ENCODE data around the gene TIGD4. TPM values are rescaled to one million over a fixed set of nuclear protein-coding genes. Genes with fewer than 3 reads are reported as not detected.

Gene TIGD4
- total RNA-seq (under 1 TPM in 4 of 5 donors, not detected in 1; 0.13 to 0.28 (median 0.22) TPM), total RNA-seq (0.07 to 1.4 (median 0.38) reads per million in 29 experiments)
- total RNA-seq (2013) = 0.55 TPM

GRCh38 chr4:152779513-152780266, at the start of gene TIGD4, which contains the start of gene ARFIP1:
Gene TIGD4, minus strand, starts transcription at chr4:152779730. Its CDS starts 8,726 bp downstream, at chr4:152771004.
Gene ARFIP1, plus strand, starts transcription at chr4:152779954. Its CDS starts 49,680 bp downstream, at chr4:152829634.
- peak; percentile 83 to 95 (median 91) for DNase-seq
- Histone ChIP-seq H3K9me3 (no peaks in the 10 kb centered on the region), H3K4me1 (ENCODE audit: control insufficient read depth in 1 of 2, extremely low read depth in 1 of 2, insufficient read depth in 2 of 2, low read length in 2 of 2) (peaks cover 12 to 20% of the 10 kb centered on the region in 2 experiments), H3K27ac (ENCODE audit: low read length) (peak within 1 kb of the TSS; percentile 75), H3K27me3 (replicated peaks in 1 of 2; ENCODE audit: control insufficient read depth in 2 of 2, extremely low read depth in 1 of 2, insufficient read depth in 2 of 2, low read length in 1 of 2) (no peaks in the 10 kb centered on the region), H3K36me3 (ENCODE audit: control insufficient read depth in 2 of 2, extremely low read depth in 1 of 2, insufficient read depth in 1 of 2, low read length in 1 of 2) (no peaks in the 10 kb centered on the region), H3K4me3 (ENCODE audit: control insufficient read depth in 1 of 2, extremely low read depth in 1 of 2, low read length in 1 of 2) (peak within 1 kb of the TSS; percentile 88 to 91)
- CTCF ChIA-PET = interaction anchor here (0.5 to 2.4 kb wide), 11 partner anchors 10 to 1662 kb away, joined by 3 to 10 read pairs (median 3); partner anchors contain the start of gene TMEM154 (in 1 of the 2)
- Mint-ChIP-seq H3K27ac (peak within 1 kb of the TSS; percentile 88 to 97), H3K9me3 (no peaks in the 10 kb centered on the region), H3K27me3 (peaks cover 0 to 9% of the 10 kb centered on the region in 2 donors), H3K36me3 (no peaks in the 10 kb centered on the region), H3K4me3 (peak within 1 kb of the TSS; percentile 88 to 100 (median 98)), H3K4me1 (peaks cover 34 to 52% (median 48%) of the 10 kb centered on the region in 3 donors)
- POLR2A ChIA-PET = interaction anchor here in 1 of 2 donors (0.6 to 1.1 kb wide), 4 partner anchors 12 to 1675 kb away, joined by 3 to 7 read pairs (median 4); partner anchors contain the start of gene FBXW7
- ATAC-seq (replicated peaks in 1 of 4) = peak; percentile 89 to 93 (median 90)
- WGBS (ENCODE audit: insufficient coverage) = 0% methylated on average over 42 of the region's 55 CpGs

GRCh38 chr4:152828122-152828521, 48.6 kb upstream of the TIGD4 start:
- H3K36me3 Mint-ChIP-seq = peaks cover 50% of the 10 kb centered on the region
- Histone ChIP-seq H3K9me3 (no peaks in the 10 kb centered on the region), H3K4me1 (ENCODE audit: control insufficient read depth in 1 of 2, extremely low read depth in 1 of 2, insufficient read depth in 2 of 2, low read length in 2 of 2) (no peaks in the 10 kb centered on the region), H3K36me3 (ENCODE audit: control insufficient read depth in 2 of 2, extremely low read depth in 1 of 2, insufficient read depth in 1 of 2, low read length in 1 of 2) (no peaks in the 10 kb centered on the region), H3K27me3 (replicated peaks in 1 of 2; ENCODE audit: control insufficient read depth in 2 of 2, extremely low read depth in 1 of 2, insufficient read depth in 2 of 2, low read length in 1 of 2) (no peaks in the 10 kb centered on the region), H3K4me3 (ENCODE audit: control insufficient read depth in 1 of 2, extremely low read depth in 1 of 2, low read length in 1 of 2) (no peak overlapping the region), H3K27ac (ENCODE audit: low read length) (no peak overlapping the region)
- DNase-seq = no peak
- no peak for ATAC-seq (replicated peaks in 1 of 4)
- no CpG with 5 or more reads among the region's 1 CpG for WGBS (ENCODE audit: insufficient coverage)
- H3K27ac Mint-ChIP-seq = no peak overlapping the region
- peaks cover 18 to 40% (median 24%) of the 10 kb centered on the region in 3 donors for H3K9me3 Mint-ChIP-seq
- POLR2A ChIA-PET = no interaction called here
- H3K27me3 Mint-ChIP-seq = no peaks in the 10 kb centered on the region
- CTCF ChIA-PET = no interaction called here
- H3K4me1 Mint-ChIP-seq = no peaks in the 10 kb centered on the region
- H3K4me3 Mint-ChIP-seq = no peak overlapping the region

- no peak for ATAC-seq (replicated peaks in 1 of 4)
- no peak overlapping the region for H3K4me3 Mint-ChIP-seq
- no peaks in the 10 kb centered on the region for H3K27me3 Mint-ChIP-seq
- Histone ChIP-seq H3K4me1 (ENCODE audit: control insufficient read depth in 1 of 2, extremely low read depth in 1 of 2, insufficient read depth in 2 of 2, low read length in 2 of 2) (no peaks in the 10 kb centered on the region), H3K36me3 (ENCODE audit: control insufficient read depth in 2 of 2, extremely low read depth in 1 of 2, insufficient read depth in 1 of 2, low read length in 1 of 2) (no peaks in the 10 kb centered on the region), H3K4me3 (ENCODE audit: control insufficient read depth in 1 of 2, extremely low read depth in 1 of 2, low read length in 1 of 2) (no peak overlapping the region), H3K27me3 (replicated peaks in 1 of 2; ENCODE audit: control insufficient read depth in 2 of 2, extremely low read depth in 1 of 2, insufficient read depth in 2 of 2, low read length in 1 of 2) (no peaks in the 10 kb centered on the region), H3K27ac (ENCODE audit: low read length) (no peak overlapping the region), H3K9me3 (no peaks in the 10 kb centered on the region)
- no peak for DNase-seq
- ChIA-PET CTCF (no interaction called here), POLR2A (no interaction called here)
- H3K4me1 Mint-ChIP-seq = no peaks in the 10 kb centered on the region
- H3K36me3 Mint-ChIP-seq = peaks cover 35% of the 10 kb centered on the region
- H3K27ac Mint-ChIP-seq = no peak overlapping the region
- H3K9me3 Mint-ChIP-seq = peaks cover 18 to 45% (median 24%) of the 10 kb centered on the region in 3 donors
Observed at GRCh38 chr4:152825336-152825735, 45.8 kb upstream of the TIGD4 start.

GRCh38 chr4:152824561-152824960, 45.0 kb upstream of the TIGD4 start:
- no peaks in the 10 kb centered on the region for H3K36me3 ChIP-seq (ENCODE audit: control insufficient read depth in 2 of 2, extremely low read depth in 1 of 2, insufficient read depth in 1 of 2, low read length in 1 of 2)
- Mint-ChIP-seq H3K27me3 (no peaks in the 10 kb centered on the region), H3K9me3 (peaks cover 18 to 46% (median 24%) of the 10 kb centered on the region in 3 donors), H3K27ac (no peak overlapping the region), H3K36me3 (peaks cover 39% of the 10 kb centered on the region), H3K4me3 (no peak overlapping the region), H3K4me1 (no peaks in the 10 kb centered on the region)
- ATAC-seq (replicated peaks in 1 of 4) (no peak), DNase-seq (no peak)
- WGBS (ENCODE audit: insufficient coverage) = no CpG with 5 or more reads among the region's 2 CpGs
- H3K27me3 ChIP-seq (replicated peaks in 1 of 2; ENCODE audit: control insufficient read depth in 2 of 2, extremely low read depth in 1 of 2, insufficient read depth in 2 of 2, low read length in 1 of 2) = no peaks in the 10 kb centered on the region
- H3K27ac ChIP-seq (ENCODE audit: low read length) = no peak overlapping the region
- no peak overlapping the region for H3K4me3 ChIP-seq (ENCODE audit: control insufficient read depth in 1 of 2, extremely low read depth in 1 of 2, low read length in 1 of 2)
- no peaks in the 10 kb centered on the region for H3K4me1 ChIP-seq (ENCODE audit: control insufficient read depth in 1 of 2, extremely low read depth in 1 of 2, insufficient read depth in 2 of 2, low read length in 2 of 2)
- CTCF ChIA-PET = no interaction called here
- POLR2A ChIA-PET = no interaction called here
- H3K9me3 ChIP-seq = no peaks in the 10 kb centered on the region

GRCh38 chr4:152822323-152822722, 42.8 kb upstream of the TIGD4 start:
- 100% methylated on average over 1 of the region's 1 CpG for WGBS (ENCODE audit: insufficient coverage)
- H3K4me3 Mint-ChIP-seq = no peak overlapping the region
- peaks cover 40% of the 10 kb centered on the region for H3K36me3 Mint-ChIP-seq
- peaks cover 4 to 9% (median 6%) of the 10 kb centered on the region in 3 donors for H3K4me1 Mint-ChIP-seq
- no peaks in the 10 kb centered on the region for H3K27me3 Mint-ChIP-seq
- H3K27ac ChIP-seq (ENCODE audit: low read length) = no peak overlapping the region
- peaks cover 15 to 36% (median 18%) of the 10 kb centered on the region in 3 donors for H3K9me3 Mint-ChIP-seq
- CTCF ChIA-PET = no interaction called here
- H3K4me1 ChIP-seq (ENCODE audit: control insufficient read depth in 1 of 2, extremely low read depth in 1 of 2, insufficient read depth in 2 of 2, low read length in 2 of 2) = no peaks in the 10 kb centered on the region
- POLR2A ChIA-PET = no interaction called here
- no peak for ATAC-seq (replicated peaks in 1 of 4)
- peaks cover 0 to 6% of the 10 kb centered on the region in 2 donors for H3K36me3 ChIP-seq (ENCODE audit: control insufficient read depth in 2 of 2, extremely low read depth in 1 of 2, insufficient read depth in 1 of 2, low read length in 1 of 2)
- no peak overlapping the region for H3K4me3 ChIP-seq (ENCODE audit: control insufficient read depth in 1 of 2, extremely low read depth in 1 of 2, low read length in 1 of 2)
- H3K27ac Mint-ChIP-seq = no peak overlapping the region
- H3K27me3 ChIP-seq (replicated peaks in 1 of 2; ENCODE audit: control insufficient read depth in 2 of 2, extremely low read depth in 1 of 2, insufficient read depth in 2 of 2, low read length in 1 of 2) = no peaks in the 10 kb centered on the region
- no peak for DNase-seq
- no peaks in the 10 kb centered on the region for H3K9me3 ChIP-seq

- H3K4me1 Mint-ChIP-seq = peaks cover 13 to 20% (median 20%) of the 10 kb centered on the region in 3 donors
- no peak overlapping the region for H3K4me3 Mint-ChIP-seq
- Histone ChIP-seq H3K27me3 (replicated peaks in 1 of 2; ENCODE audit: control insufficient read depth in 2 of 2, extremely low read depth in 1 of 2, insufficient read depth in 2 of 2, low read length in 1 of 2) (no peaks in the 10 kb centered on the region), H3K4me3 (ENCODE audit: control insufficient read depth in 1 of 2, extremely low read depth in 1 of 2, low read length in 1 of 2) (no peak overlapping the region), H3K36me3 (ENCODE audit: control insufficient read depth in 2 of 2, extremely low read depth in 1 of 2, insufficient read depth in 1 of 2, low read length in 1 of 2) (peaks cover 0 to 6% of the 10 kb centered on the region in 2 donors), H3K4me1 (ENCODE audit: control insufficient read depth in 1 of 2, extremely low read depth in 1 of 2, insufficient read depth in 2 of 2, low read length in 2 of 2) (peaks cover 0 to 2% of the 10 kb centered on the region in 2 experiments), H3K9me3 (peaks cover 5% of the 10 kb centered on the region), H3K27ac (ENCODE audit: low read length) (no peak overlapping the region)
- WGBS (ENCODE audit: insufficient coverage) = no CpG with 5 or more reads among the region's 2 CpGs
- CTCF ChIA-PET = no interaction called here
- POLR2A ChIA-PET = no interaction called here
- no peak for ATAC-seq (replicated peaks in 1 of 4)
- H3K27me3 Mint-ChIP-seq = no peaks in the 10 kb centered on the region
- H3K36me3 Mint-ChIP-seq = peaks cover 49% of the 10 kb centered on the region
- H3K9me3 Mint-ChIP-seq = peaks cover 14 to 38% (median 19%) of the 10 kb centered on the region in 3 donors
- no peak overlapping the region for H3K27ac Mint-ChIP-seq
- DNase-seq = no peak
Observed at GRCh38 chr4:152820073-152820472, 40.5 kb upstream of the TIGD4 start.
